Measurements from ENCODE around the gene ACBD4.

Gene ACBD4

GRCh38 chr17:45161288-45162024 is 26.0 kb downstream of the ACBD4 start, which contains the start of gene HEXIM2:
Gene HEXIM2 (plus strand): TSS chr17:45161875. CDS start chr17:45162794, 919 bp downstream.
- DNase-seq, result peak; percentile 100

DNA sequence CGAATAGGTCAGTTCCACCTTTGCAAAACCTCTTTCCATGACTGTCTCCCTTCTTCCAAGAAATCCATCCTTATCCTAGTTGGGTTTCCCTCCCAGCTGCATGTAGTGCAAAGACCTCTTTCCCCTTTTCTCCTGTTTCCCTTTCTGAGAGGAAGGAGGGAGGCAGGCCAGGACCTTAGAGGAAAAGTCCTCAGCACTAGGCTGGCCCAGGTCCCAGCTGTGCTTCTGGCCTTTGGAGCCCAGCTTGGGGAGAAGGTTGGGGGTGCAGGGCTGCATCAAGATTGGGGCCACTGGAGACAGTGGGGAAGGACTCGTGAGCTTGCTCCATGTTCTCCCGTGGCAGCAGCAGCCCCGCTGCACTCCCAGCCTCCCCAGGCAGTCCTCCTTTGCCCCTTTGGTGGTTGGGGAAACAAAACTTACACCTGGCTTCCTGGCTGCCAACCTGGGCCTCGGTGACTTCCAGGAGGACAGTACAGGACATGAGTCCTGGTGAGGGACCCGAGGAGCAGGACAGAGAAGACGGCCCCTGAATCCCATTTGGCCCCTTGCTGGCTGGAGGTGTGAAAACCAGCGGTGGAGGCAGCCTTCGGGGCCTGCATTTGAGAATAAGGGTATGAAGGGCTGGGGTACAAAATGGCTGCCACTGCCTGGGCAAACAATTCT is 26.7 kb downstream of the ACBD4 start:
- no peak for DNase-seq

DNA sequence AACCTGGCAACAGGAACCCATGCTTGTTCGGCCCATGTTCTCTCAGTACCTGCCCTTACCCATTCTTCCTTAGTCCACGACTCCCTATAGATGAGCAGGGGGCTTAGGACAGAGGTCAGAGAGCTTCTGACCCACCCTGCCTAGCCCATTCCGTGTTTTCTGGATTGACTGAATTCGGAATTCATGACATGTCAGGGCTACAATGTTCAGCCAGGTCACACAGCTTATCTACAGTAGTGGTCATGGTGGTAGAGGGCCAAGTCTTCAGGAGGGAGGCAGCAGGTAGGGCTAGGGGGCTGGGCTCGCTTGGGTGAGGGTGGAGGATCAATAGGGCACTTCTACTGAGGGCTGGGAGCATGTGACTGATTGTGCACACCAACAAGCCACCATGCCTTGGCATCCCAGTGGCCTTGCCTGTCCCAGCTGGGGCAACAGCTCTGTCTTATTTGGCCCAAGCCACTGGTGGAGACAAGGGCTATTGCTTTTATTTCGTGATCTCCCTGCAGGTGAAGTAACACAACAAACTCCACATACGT is 29.3 kb downstream of the ACBD4 start:
- no peak for DNase-seq

- no peak for DNase-seq
Measured at GRCh38 chr17:45168991-45169752, 33.7 kb downstream of the ACBD4 start.

- DNase-seq, result no peak
Measured at GRCh38 chr17:45170280-45170930, 34.9 kb downstream of the ACBD4 start.

- DNase-seq, result peak; percentile 50
Measured at GRCh38 chr17:45170931-45171337, 35.4 kb downstream of the ACBD4 start.

DNA sequence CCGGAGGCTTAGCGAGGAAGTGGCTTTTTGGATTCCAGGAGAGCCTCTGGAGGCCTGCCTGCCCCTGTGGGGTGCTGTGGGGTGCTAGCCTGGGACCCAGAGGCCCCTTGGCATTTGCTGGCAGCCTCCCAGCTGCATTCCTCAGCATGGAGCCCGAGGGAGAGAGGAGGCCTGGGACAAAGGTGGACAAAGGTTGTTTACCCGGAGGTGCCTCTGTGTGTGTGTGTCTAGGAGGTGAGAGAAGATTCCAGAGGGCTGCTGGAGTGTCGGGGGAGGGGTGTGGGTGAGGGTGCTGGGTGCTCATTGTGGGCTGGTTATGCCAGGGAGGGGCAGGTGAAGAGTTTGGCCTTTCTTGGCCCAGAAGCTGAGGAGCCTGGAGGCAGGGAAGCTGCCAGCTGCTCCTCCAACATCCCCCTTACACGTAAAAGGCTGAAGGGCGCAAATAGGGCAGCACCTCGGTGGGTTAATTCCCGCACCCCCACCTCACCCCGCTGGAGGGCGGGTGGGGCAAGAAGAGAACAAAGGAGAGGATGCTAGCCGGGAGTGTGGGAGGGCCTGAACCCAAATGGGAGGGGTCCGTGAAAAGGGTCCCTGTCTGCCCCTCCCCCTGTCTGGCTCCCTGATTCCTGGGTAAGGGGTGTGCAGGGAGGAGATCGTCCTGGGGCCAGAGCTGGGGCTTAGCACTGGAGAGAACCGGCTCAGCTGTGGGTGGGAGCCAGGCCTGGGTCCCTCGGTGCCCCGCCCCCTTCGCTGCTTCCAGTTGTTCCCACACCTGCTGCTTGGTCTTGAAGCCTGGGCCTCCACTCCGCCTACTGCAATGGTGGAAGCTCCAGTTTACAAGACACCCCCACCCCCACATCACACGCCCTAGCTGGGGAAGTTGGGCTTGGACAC is 36.1 kb downstream of the ACBD4 start:
- DNase-seq, result no peak

GRCh38 chr17:45172232-45172540 is 36.7 kb downstream of the ACBD4 start:
- no peak for DNase-seq

DNA sequence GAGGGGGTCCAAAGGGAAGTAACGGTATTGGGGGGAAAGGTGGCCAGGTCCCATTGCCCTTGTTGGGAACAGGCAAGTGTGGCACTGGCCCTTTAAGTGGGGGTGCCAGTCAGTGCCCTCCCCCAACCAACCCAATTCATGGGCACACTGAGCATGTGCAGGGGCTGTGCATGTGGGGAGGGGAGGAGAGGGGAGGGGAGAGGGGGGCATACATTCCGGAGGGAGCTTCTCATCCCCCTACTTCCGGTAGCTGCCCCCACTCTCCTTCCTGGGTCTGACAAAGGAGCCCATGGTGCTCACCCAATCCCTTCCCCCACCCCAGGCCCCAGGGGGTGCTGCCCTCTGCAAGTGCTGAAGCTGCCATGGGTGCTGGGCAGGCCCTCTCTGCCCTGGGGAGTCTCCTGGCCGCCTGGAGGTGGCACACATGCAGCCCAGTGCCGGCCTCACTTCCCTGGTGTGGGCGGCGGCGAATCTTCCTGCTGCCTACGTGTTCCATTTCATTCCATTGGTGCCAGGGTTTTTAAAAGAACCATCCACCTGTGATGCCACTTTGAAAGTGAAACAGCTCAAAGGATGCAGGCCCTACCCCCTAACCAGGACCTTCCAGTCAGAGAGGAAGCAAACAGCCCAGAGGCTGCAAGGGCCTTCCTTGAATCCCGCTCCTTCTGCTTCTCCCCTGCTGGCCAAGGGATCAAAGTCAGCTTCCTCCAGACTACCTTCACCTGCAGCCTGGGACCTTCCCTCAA is 37.2 kb downstream of the ACBD4 start:
- peak; percentile 44 for DNase-seq

GRCh38 chr17:45175759-45176115 is 40.2 kb downstream of the ACBD4 start:
- DNase-seq, result no peak

- DNase-seq, result no peak
Measured at GRCh38 chr17:45177563-45177962, 42.1 kb downstream of the ACBD4 start.

GRCh38 chr17:45184144-45184543 is 48.7 kb downstream of the ACBD4 start:
- DNase-seq, result no peak

- DNase-seq, result no peak
Measured at GRCh38 chr17:45186801-45187354, 51.4 kb downstream of the ACBD4 start.

DNA sequence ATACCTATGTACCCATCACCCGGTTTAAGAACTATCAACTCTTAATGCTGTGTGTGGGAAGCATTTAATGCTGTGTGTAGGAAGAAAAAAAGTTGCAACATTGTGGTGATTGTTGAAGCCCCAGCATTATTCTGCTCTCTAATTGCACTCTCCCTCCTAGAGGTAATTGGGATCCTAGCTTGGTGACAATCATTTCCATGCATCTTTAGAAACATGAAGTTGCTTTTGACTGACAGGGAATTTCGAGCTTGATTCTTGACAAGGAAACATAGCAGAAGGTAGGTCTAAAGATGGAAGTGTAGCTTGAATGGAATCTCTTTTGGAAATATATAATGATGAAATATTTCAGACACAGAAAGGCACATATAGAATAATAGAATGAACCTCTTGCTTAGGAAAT is 53.5 kb downstream of the ACBD4 start:
- DNase-seq, result no peak

GRCh38 chr17:45190503-45191255 is 55.2 kb downstream of the ACBD4 start:
- no peak for DNase-seq

Measured in hematopoietic multipotent progenitor cell treated with erythropoietin and hydrocortisone succinate and interleukin-3 and kit ligand, for 8 days (in vitro differentiated cells).